ENCODE measurements around the gene LY6G6C.
A peak's percentile ranks its signal among the peaks of the same experiment; 100 is the strongest.

Gene LY6G6C

GRCh38 chr6:31740397-31741223 lies 19.1 kb upstream of the LY6G6C start:
- DNase-seq = no peak

GRCh38 chr6:31739639-31740396 lies 18.3 kb upstream of the LY6G6C start, which contains the start of gene MSH5:
TSS of gene MSH5 (plus strand) at chr6:31740005. CDS start at chr6:31740467, 462 bp downstream.
- DNase-seq = peak; percentile 93

GRCh38 chr6:31737991-31738979 lies 16.7 kb upstream of the LY6G6C start:
- no peak for DNase-seq

- no peak for DNase-seq
Observed at GRCh38 chr6:31737315-31737990, 15.9 kb upstream of the LY6G6C start.

GRCh38 chr6:31736768-31737314 lies 15.3 kb upstream of the LY6G6C start:
- no peak for DNase-seq

- peak; percentile 49 for DNase-seq
Observed at GRCh38 chr6:31736021-31736767, 14.6 kb upstream of the LY6G6C start, which contains the start of gene CLIC1. TSS of gene CLIC1 (minus strand) at chr6:31736530. CDS start at chr6:31736300, 230 bp downstream.

- DNase-seq = no peak
Observed at GRCh38 chr6:31734821-31735406, 13.4 kb upstream of the LY6G6C start.

GRCh38 chr6:31734247-31734820 lies 12.8 kb upstream of the LY6G6C start:
- no peak for DNase-seq

GRCh38 chr6:31733734-31734133 lies 12.2 kb upstream of the LY6G6C start:
- DNase-seq = no peak

GRCh38 chr6:31732029-31732428 lies 10.5 kb upstream of the LY6G6C start:
- no peak for DNase-seq

- no peak for DNase-seq
Observed at GRCh38 chr6:31730631-31731086, 9.1 kb upstream of the LY6G6C start.

- DNase-seq = peak; percentile 59
Observed at GRCh38 chr6:31729979-31730630, 8.6 kb upstream of the LY6G6C start.

GRCh38 chr6:31729515-31729978 lies 8.0 kb upstream of the LY6G6C start:
- DNase-seq = peak; percentile 72

- DNase-seq = no peak
Observed at GRCh38 chr6:31728767-31729514, 7.4 kb upstream of the LY6G6C start, which contains the start of gene DDAH2. TSS of gene DDAH2 (minus strand) at chr6:31729299. CDS start at chr6:31729161, 138 bp downstream.

- DNase-seq = no peak
Observed at GRCh38 chr6:31727717-31728671, 6.4 kb upstream of the LY6G6C start.

- no peak for DNase-seq
Observed at GRCh38 chr6:31727034-31727716, 5.6 kb upstream of the LY6G6C start.
